Measurements from ENCODE around the gene IL1B.

The IL1B gene

GRCh38 chr2:112793449-112793978 is 43.1 kb downstream of the IL1B start:
- no peak for TF ChIP-seq CTCF (conservative IDR thresholded peaks at IDR 0.05; ENCODE audit: low read length)
- H3K4me3 ChIP-seq (ENCODE audit: low read length), result no peak overlapping the region
- peak; percentile 46 for DNase-seq (ENCODE audit: low read depth)

- DNase-seq (ENCODE audit: low read depth), result no peak
- no peak overlapping the region for H3K4me3 ChIP-seq (ENCODE audit: low read length)
- no peak for TF ChIP-seq CTCF (conservative IDR thresholded peaks at IDR 0.05; ENCODE audit: low read length)
Measured at GRCh38 chr2:112792419-112792818, 44.2 kb downstream of the IL1B start.

- no peak overlapping the region for H3K4me3 ChIP-seq (ENCODE audit: low read length)
- DNase-seq (ENCODE audit: low read depth), result no peak
- TF ChIP-seq CTCF (conservative IDR thresholded peaks at IDR 0.05; ENCODE audit: low read length), result no peak
Measured at GRCh38 chr2:112791693-112792230, 44.8 kb downstream of the IL1B start.

GRCh38 chr2:112791019-112791418 is 45.6 kb downstream of the IL1B start:
- no peak for TF ChIP-seq CTCF (conservative IDR thresholded peaks at IDR 0.05; ENCODE audit: low read length)

GRCh38 chr2:112790305-112790704 is 46.3 kb downstream of the IL1B start:
- H3K4me3 ChIP-seq (ENCODE audit: low read length), result no peak overlapping the region
- DNase-seq (ENCODE audit: low read depth), result no peak
- no peak for TF ChIP-seq CTCF (conservative IDR thresholded peaks at IDR 0.05; ENCODE audit: low read length)

More at GRCh38 chr2:112791019-112791418, 45.6 kb downstream of the IL1B start:
- DNase-seq (ENCODE audit: low read depth), result no peak
- H3K4me3 ChIP-seq (ENCODE audit: low read length), result no peak overlapping the region

GRCh38 chr2:112789186-112789585 is 47.4 kb downstream of the IL1B start:
- no peak for DNase-seq (ENCODE audit: low read depth)
- TF ChIP-seq CTCF (conservative IDR thresholded peaks at IDR 0.05; ENCODE audit: low read length), result no peak
- H3K4me3 ChIP-seq (ENCODE audit: low read length), result no peak overlapping the region

GRCh38 chr2:112788653-112789052 is 47.9 kb downstream of the IL1B start:
- no peak for DNase-seq (ENCODE audit: low read depth)
- H3K4me3 ChIP-seq (ENCODE audit: low read length), result no peak overlapping the region
- TF ChIP-seq CTCF (conservative IDR thresholded peaks at IDR 0.05; ENCODE audit: low read length), result no peak

All from AG10803 (cell line).